GM19397 (cell line): ENCODE data around the gene BEX4.
A peak's percentile ranks its signal among the peaks of the same experiment; 100 is the strongest.
"Not testable (repeated sequence)": the region's sequence is repeated elsewhere in the genome, so short reads cannot be mapped to it uniquely, and the experiment has no call there.

Source experiments
- ATAC-seq: cut with Tn5 transposase; IDR thresholded peaks from one replicate; pipeline ENCODE4 v1.9.1; 2021; ENCODE audit warnings: mild to moderate bottlenecking, moderate library complexity; ENCODE audit not compliant: unreplicated experiment

BEX4 gene, protein sequence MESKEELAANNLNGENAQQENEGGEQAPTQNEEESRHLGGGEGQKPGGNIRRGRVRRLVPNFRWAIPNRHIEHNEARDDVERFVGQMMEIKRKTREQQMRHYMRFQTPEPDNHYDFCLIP

DNA sequence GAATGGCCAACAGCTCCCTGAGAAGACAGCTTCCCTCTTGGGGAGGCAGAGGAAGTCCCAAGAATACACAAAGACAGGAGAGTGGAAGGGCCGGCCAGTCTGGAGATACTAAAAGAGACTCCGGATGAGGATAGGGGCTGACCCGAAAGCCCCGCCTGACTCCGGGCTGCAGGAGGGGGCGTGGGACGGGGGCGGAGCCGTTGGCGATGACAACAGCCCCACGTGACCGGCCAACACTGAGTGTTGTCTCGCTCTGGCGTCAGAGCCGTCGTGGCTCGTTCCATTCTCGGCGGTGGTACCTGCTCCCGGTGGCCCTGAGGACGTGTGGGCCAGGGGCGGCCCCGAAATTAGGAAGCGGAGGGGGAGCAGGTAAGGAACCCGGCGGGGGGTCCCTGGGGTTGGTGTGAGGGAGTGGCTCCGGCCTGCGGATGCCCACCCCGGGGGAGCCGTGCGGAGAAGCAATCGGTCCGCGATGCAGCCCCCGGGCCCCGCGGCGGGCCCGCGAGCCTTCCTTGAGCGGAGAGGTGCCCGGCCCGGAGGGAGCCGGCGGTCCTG is at the start of gene BEX4:
BEX4 (plus strand) TSS at position 239 of the 555 bp plus-strand sequence. CDS start 1,046 bp downstream, outside the sequence.
- ATAC-seq: peak; percentile 90

DNA sequence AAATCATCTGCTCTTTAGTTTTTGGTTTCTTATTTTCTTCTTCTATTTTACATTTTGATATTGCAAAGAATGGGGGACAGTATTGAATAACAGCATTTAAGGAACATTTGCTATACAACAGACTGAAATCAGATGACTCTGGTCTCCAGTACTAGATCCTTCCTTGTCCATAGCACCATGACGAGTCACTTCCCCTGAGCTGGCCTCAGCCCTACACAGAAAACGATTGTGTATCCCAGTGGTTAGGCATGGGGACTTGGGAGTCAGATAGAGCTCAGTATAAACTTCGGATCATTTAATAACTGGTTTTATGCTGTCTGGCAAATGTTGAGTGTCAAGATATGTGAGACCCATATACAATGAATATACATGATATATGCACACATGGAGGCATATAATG is 44.7 kb upstream of the BEX4 start:
- no peak for ATAC-seq

DNA sequence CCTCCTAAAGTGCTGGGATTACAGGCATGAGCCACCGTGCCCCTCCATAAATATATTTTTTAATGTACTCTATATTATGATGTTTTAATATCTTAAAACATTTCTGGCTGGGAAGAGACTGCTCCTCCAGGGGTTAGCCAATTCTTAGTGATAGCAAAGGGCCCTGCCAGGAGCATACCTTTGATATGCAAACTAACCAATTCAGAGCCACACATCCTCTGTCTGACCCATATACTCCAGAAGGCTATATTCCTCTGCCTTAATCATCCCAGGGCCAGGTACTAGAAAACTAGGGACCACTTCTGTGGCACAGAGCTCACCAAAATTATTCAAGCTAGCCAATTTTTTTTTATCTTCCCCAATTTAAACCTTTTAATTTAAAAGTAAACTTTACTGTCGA is 43.6 kb upstream of the BEX4 start:
- ATAC-seq: no peak

DNA sequence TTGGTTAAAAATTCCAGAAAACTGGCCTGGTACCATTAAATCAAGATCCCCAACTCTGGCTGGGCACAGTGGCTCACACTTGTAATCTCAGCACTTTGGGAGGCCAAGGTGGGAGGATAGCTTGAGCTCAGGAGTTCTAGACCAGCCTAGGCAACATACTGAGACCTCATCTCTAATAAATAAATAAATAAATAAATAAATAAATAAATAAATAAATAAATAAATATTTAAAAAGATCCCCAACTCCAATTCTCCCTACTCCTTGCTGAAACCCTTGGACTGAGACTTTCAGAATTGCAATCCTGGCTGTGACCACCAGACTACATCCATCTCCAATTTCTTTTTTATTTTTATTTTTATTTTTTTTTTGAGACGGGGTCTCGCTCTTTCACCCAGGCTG is 39.7 kb upstream of the BEX4 start:
- ATAC-seq: not testable (repeated sequence)

DNA sequence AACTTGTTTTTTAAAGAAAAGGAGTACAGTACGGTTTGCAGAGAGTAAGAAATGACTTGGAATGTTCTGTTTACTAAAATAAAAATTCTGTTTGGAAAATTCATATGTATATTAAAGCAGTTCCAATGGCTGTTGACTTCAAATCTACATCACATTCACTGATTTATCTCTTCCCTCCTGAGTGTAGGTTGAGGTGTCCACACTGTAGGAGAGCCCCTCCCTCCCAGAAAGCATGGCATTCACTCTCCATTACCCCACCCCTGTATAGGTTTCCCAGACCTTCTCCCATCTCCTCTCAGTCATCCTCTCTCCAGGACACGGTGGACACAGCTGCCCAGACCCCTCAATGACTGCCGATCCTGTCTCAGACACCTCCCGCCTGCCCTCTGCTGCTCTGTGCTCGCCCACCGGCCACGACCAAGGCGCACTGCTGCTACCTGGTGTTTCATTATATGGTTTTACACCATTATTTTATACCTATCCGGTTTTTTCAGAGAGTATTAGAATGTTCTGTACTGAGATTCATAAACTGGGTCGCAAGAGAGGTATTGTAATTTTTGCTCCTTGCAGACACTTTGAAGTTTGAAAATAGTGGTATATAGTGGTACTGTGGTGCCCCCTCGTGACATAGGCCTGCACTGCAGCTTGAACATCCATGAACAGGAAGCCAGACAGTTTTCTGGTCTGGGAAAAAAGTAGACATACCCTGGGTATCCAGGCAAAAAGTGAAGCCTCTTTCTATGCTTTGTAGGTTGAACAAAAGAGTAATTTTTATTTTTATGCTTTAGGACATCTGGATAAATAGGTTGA is 38.8 kb upstream of the BEX4 start:
- no peak for ATAC-seq

DNA sequence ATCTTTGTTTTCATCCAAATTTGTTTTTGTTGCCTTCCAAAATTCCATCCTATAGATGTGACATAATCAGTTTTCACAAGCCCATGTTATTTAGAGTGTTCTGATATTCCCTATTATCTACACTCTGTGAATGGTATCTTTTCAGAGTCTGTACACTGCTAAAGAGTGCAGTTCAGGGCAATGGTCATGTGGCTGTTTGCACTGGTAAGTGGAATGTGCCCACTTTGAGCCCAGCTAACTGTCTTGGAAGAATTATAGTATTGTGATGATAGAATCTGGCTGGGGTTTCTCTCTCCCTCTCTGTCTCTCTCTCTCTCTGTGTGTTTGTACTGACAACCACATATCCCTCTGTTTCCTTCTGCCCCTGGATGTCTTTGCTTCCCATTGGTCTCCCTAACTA is 37.4 kb upstream of the BEX4 start:
- no peak for ATAC-seq

DNA sequence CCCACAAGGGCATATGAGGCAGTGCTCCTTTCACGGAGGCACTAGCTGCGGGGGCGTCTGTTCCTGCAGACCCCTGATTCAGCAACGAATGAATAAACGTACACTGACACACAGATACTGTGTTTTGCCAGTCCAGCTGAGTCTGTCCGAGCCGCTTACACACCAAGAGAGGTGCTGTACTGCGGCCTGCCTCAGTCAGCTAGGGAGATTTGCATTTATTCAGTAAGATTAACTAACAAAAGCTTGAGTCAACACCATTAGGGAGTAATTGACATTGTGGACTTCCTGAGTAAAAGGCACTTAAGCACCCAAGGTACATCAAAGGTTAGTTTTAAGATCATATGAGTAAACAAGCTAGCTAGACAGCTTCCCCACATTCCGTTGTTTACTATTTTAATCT is 31.0 kb upstream of the BEX4 start:
- ATAC-seq: no peak

DNA sequence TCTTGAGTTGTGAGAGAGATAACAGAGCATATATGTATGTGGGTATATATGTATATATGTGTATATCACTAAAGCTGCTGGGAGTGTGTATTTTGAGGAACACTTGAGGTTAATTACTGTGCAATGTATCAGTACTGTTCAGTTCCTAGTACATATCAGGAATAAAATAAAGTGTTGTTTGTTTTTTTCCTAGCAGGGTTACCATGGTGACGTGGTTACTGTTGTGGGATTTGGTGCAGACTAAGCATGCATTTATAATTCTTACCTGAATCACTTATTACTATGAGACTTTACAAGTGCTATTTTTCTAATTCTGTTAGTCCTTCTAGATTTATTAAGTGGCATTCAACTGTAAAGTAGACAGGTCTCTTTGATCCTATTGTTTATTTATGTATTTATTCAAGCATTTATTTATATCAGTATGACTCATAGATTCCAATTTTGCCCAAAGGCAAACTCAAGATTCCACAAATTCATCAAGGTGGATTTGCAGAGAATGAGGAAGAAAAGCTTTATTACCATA is 26.9 kb upstream of the BEX4 start:
- no peak for ATAC-seq

DNA sequence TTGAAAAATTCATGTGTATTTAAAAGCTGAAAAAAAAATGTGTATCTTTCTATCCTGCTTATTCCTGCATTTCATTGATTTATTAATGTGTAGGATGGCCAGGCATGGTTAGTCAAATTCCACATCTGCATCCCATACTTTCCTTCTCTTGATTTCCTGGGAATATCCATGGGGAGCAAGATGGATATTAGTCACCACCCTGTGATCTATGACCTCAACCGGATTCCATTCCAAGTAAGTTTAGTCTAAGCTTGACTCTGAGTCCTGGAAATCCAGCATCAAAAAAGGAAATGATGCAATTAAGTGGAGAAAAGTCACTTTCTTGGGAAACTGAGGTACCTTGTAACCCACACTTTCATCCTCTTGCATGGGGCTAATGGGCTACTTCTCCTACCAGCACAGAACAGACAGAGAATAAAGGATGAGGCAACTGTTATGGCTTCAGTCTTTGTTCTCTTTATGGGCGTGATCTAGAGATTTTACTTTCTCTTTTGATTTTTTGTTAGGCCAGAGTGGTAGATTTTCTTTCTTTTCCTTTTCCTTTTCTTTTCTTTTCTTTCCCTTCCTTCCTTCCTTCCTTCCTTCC is 17.1 kb upstream of the BEX4 start:
- ATAC-seq: no peak

DNA sequence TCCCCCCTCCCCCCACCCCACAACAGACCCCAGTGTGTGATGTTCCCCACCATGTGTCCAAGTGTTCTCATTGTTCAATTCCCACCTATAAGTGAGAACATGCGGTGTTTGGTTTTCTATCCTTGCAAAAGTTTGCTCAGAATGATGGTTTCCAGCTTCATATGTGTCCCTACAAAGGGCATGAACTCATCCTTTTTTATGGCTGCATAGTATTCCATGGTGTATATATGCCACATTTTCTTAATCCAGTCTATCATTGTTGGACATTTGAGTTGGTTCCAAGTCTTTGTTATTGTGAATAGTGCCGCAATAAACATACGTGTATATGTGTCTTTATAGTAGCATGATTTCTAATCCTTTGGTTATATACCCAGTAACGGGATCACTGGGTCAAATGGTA is 16.2 kb upstream of the BEX4 start:
- ATAC-seq: not testable (repeated sequence)

DNA sequence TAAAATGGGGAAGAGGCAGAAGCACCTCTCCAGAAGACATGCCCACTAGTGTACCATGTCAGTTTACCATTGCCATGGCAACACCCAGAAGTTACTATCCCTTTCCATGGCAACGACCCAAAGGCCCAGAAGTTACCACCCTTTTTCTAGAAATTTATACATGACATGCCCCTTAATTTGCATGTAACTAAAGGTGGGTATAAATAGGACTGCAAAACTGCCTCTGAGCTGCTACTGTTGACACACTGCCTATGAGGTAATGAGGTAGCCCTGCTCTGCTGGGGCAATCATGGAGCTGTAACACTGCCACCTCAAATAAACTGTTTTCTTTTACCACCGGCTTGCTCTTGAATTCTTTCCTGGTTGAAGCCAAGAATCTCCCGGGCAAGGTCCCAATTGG is 13.9 kb upstream of the BEX4 start:
- no peak for ATAC-seq

DNA sequence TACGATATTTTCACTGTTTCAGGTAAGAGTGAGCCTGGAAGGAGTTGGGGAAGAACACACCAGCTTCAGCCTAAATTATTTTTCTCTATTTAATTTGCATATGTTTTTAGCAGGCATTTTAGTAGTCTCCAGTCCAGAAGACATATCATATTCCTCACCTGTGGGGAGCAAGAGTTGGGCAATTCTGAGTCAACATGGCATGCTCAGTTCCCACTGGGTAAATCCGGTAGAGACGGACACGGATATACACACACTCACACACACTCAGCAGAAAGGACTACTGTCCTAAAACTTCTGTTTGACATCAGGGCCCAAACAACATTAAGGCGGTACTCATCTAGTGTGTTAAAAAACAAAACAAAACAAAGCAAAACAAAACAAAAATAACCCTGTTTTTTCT is 4.9 kb upstream of the BEX4 start:
- ATAC-seq: no peak

DNA sequence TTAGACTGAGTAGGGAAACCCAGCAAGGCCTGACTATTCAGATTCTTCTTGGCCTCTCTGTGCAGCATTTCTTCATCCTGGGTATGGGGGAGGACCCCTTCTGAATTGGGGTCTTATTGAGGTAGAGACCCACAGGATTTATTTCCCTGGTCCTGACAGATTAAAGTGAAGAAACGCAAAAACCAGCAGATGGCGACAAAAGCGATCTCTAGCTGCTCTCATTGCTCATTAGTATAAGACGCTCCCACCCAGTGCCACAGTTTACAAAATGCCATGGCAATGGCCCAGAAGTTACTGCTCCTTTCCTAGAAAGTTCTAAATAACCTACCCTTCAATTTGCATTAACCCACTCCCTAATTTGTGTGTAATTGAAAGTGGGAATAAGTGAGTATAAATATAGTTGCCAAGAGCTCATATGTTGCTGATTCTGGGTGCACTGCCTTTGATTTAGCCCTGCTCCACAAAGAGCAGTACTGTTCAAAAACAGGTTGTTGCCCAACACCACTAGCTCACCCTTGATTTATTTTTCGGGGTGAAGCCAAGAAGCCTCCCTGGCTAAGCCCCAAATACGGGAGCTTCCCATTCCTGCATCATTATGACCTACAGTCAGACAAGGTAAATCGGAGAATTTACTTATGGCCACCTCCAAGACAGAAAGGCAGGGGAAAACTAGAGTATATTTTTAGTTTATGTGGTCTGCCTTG is 3.7 kb upstream of the BEX4 start:
- ATAC-seq: no peak

DNA sequence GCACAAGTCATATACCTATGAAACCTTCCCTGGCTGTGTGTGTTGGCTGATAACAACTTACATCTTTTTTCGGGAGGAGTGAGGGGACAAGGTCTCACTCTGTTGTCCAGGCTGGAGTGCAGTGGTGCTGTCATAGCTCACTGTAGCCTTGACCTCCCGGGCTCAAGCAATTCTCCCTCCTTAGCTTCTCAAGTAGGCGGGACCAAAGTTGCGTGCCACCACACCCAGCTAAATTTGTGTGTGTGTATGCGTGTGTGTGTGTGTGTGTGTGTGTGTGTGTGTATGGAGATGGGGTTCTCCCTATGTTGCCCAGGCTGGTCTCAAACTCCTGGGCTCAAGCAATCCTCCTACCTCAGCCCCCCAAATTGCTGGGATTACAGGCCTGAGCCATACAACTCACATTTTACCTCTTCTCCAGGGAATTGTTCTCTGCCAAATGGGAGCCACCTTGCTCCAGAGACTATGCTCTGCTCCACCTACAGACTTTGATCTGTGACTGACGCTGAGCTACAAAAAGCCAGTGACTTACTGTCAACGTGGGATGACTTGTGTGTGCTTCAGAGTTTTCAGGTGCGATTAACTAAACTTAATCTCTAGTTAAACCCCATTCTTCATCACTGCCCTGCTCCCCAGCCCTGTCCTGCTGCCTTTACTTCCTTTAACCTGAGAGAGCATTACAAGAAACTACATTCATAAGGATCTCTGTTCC is 2.0 kb upstream of the BEX4 start:
- ATAC-seq: no peak

DNA sequence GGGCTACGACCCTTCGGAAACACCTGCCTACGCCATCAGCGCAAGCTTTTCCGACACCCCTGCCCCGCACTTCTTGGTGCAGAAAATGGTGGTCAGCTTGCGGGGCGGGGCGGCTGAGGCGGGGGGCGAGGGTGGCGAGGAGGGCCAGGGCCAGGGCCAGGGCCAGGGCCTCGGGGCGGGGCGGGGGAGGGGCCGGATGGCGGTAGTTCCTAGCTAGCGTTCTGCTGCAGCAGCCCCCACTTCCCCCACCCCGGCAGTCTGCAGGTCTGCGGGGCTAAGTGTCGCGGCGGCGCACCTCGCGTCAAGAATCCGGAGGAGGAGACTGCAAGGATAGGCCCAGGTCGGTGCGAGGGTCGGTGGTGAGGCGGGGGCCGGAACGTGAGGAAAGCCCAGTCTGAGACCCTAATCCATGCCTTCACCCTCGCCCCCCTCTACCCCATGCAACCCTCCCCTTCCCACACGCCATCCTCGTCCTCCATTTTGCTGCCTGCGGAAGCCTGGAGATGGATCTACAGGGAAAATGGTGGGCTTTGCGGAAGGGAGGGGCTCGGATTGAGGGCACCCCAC is 600 bp downstream of the BEX4 start:
- peak; percentile 46 for ATAC-seq

DNA sequence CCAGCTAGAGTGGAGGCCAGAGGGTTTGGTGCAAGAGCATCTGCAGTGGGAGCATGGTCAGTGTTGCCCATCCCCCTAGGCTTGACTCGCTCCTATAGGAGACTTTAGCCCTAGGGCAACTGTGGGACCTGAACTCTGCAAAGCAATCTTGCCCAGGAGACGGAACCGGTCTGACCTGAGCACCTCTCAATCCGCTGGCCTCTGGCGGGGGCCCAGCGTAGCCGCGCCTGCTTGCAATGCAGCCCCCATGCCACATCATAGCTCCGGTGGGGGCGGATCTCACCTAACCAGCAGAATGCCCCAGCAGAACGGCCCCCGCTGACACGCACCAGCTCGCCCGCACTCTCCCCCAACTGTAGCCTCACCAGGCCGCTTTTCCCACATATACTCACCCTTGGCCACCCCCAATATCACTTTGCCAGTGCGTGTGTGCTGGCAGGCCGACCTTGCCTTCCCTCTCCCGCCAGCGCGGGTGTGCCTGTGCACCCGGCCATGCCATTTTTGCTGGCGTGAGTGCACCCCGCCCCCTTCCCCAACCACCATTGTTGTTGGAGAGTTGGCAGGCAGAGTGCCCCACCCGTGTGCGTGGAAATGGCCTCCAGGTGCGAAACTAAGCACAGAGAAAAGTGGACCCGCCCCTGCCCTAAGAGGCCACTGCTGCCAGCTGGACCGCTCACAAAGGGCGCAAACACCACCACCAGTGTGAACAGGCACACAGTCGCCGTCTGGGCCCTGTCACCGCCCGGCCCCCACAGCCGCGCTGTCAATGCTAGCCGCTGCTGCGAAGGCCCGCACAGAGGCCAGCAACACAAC is 5.8 kb downstream of the BEX4 start:
- ATAC-seq: no peak

DNA sequence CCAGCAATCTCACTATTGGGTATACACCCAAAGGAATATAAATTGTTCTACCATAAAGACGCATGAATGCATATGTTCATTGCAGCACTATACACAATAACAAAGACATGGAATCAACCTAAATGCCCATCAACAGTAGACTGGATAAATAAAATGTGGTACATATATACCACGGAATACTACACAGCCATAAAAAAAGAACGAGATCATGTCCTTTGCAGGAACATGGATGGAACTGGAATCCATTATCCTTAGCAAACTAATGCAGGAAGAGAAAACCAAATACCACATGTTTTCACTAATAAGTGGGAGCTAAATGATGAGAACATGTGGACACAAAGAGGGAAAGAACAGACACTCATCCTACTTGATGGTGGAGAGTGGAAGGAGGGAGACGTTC is 11.0 kb downstream of the BEX4 start:
- not testable (repeated sequence) for ATAC-seq

DNA sequence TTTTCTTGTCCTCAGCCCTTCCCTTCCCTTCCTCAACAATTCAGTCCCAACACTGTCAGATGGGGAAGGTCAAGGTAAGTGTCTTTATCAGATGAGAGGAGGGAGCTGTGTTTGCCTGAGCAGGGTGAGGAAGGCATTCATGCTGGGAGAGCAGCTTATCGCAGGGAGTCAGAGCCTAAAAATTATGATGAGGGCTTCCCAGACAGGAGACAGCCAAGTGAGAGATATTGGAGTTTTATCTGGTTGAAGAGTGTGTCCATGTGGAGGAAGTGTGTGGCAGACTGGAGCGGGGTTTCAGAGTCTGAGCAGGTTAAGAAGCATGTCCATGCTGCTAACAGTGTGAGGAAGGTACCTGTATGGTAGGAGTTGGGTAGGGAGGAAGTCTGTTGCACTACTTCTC is 18.4 kb downstream of the BEX4 start:
- ATAC-seq: no peak

DNA sequence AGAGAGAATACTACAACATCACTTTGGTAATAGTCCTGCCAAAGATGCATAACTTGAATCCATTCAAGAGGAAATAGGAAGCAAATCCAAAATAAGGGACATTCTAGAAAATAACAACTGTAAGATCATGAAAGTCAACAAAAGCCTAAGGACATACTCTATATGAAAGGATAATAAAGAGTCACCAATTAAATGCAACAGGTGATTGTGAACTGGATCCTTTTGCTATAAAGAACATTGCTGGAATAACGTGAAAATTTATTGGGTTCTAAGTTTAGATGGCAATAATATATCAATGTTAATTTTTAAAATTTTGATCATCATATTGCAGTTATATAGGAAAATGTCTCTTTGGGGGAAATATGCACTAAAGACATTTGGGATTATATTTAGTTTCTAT is 20.0 kb downstream of the BEX4 start:
- ATAC-seq: no peak
